SU-DHL-6 (cell line): ENCODE results near the gene ASTN2.

ENCODE experiments used
- H2AFZ ChIP-seq: fragments of 200-600 bp; sonication (generic); 2 replicates; pipeline ENCODE4 v1.6.1; 2014; ENCODE audit warnings: low read depth, mild to moderate bottlenecking, moderate library complexity, mixed read lengths, antibody characterized with exemption, low read length; ENCODE audit not compliant: severe bottlenecking
- H3F3A ChIP-seq: fragments of 200-600 bp; shearing (Covaris generic); 2 replicates; pipeline ENCODE4 v1.6.0; 2016; ENCODE audit warnings: antibody characterized with exemption, mild to moderate bottlenecking; ENCODE audit not compliant: insufficient read depth
- H3K27ac ChIP-seq: fragments of 200-600 bp; sonication (generic); 2 replicates; pipeline ENCODE4 v1.5.1; 2016; ENCODE audit warnings: low read depth, mild to moderate bottlenecking, low read length, moderate library complexity, mixed read lengths
- H3K27me3 ChIP-seq: fragments of 200-600 bp; sonication (generic), shearing (Covaris generic); 2 replicates; pipeline ENCODE4 v1.6.0; 2014; ENCODE audit warnings: mild to moderate bottlenecking, low read length
- H3K36me3 ChIP-seq: fragments of 200-600 bp; sonication (generic); 2 replicates; pipeline ENCODE4 v1.6.1; 2014; ENCODE audit warnings: mild to moderate bottlenecking, low read length, mixed read lengths
- H3K4me2 ChIP-seq: fragments of 300-600, 200-600 bp; shearing (Covaris generic), sonication (generic); 2 replicates; pipeline ENCODE4 v1.6.0; 2014; ENCODE audit warnings: low read length, low read depth, mild to moderate bottlenecking; ENCODE audit not compliant: poor library complexity, severe bottlenecking
- H3K4me3 ChIP-seq: fragments of 200-600 bp; sonication (generic); 2 replicates; pipeline ENCODE4 v1.5.1; 2014; ENCODE audit warnings: antibody characterized with exemption, low read length, mild to moderate bottlenecking, mixed read lengths; ENCODE audit not compliant: insufficient read depth, poor library complexity, severe bottlenecking
- H3K79me2 ChIP-seq: fragments of 200-600 bp; sonication (generic); 2 replicates; pipeline ENCODE4 v1.6.1; 2014; ENCODE audit warnings: mild to moderate bottlenecking, low read length, moderate library complexity; ENCODE audit not compliant: insufficient read depth
- H3K9ac ChIP-seq: fragments of 200-600 bp; sonication (generic); 2 replicates; pipeline ENCODE4 v1.7.0; 2014; ENCODE audit warnings: mild to moderate bottlenecking, low read length
- H3K9me2 ChIP-seq: fragments of 200-600 bp; sonication (generic); replicated peaks from 2 replicates; pipeline ENCODE4 v1.6.1; 2014; ENCODE audit warnings: low read length; ENCODE audit not compliant: insufficient read depth
- H3K9me3 ChIP-seq: fragments of 200-600 bp; sonication (generic); 2 replicates; pipeline ENCODE4 v1.6.1; 2014; ENCODE audit warnings: low read length, mixed read lengths; ENCODE audit not compliant: insufficient read depth
- H4K20me1 ChIP-seq: fragments of 200-600 bp; sonication (generic); 2 replicates; pipeline ENCODE4 v1.6.1; 2014; ENCODE audit warnings: low read depth, mild to moderate bottlenecking, antibody characterized with exemption, low read length, moderate library complexity, mixed read lengths
- CTCF ChIP-seq: fragments of 200-600 bp; sonication (generic); IDR thresholded peaks from one replicate; pipeline ENCODE4 v1.5.1; 2017; ENCODE audit warnings: antibody characterized with exemption, mild to moderate bottlenecking, low read length, moderate library complexity; ENCODE audit not compliant: insufficient read depth, poor library complexity, severe bottlenecking
- EZH2phosphoT487 ChIP-seq: fragments of 200-600 bp; sonication (generic), shearing (Covaris generic); conservative IDR thresholded peaks from 2 replicates; pipeline ENCODE4 v1.6.1; 2018; ENCODE audit warnings: mild to moderate bottlenecking, antibody characterized with exemption, low read length, moderate library complexity, mixed read lengths

ASTN2 gene

GRCh38 chr9:116623715-116624114, 791.1 kb downstream of the ASTN2 start:
- Histone ChIP-seq H3K4me3 (no peak overlapping the region), H3F3A (no peaks in the 10 kb centered on the region), H3K27me3 (no peaks in the 10 kb centered on the region), H3K9me3 (no peaks in the 10 kb centered on the region), H3K9ac (no peak overlapping the region), H2AFZ (no peak overlapping the region), H4K20me1 (no peaks in the 10 kb centered on the region), H3K9me2 (no peaks in the 10 kb centered on the region), H3K79me2 (no peaks in the 10 kb centered on the region), H3K36me3 (no peaks in the 10 kb centered on the region), H3K4me2 (no peak overlapping the region), H3K27ac (no peak overlapping the region)
- no peak for TF ChIP-seq CTCF
- TF ChIP-seq EZH2phosphoT487: no peak

- no peak overlapping the region for H2AFZ ChIP-seq
- no peaks in the 10 kb centered on the region for H3F3A ChIP-seq
- H3K27me3 ChIP-seq: no peaks in the 10 kb centered on the region
- H3K9ac ChIP-seq: no peak overlapping the region
- no peak overlapping the region for H3K27ac ChIP-seq
- H3K36me3 ChIP-seq: no peaks in the 10 kb centered on the region
- no peaks in the 10 kb centered on the region for H3K9me3 ChIP-seq
- H4K20me1 ChIP-seq: no peaks in the 10 kb centered on the region
- H3K4me2 ChIP-seq: no peak overlapping the region
- no peaks in the 10 kb centered on the region for H3K9me2 ChIP-seq
- TF ChIP-seq EZH2phosphoT487 (no peak), CTCF (no peak)
- no peak overlapping the region for H3K4me3 ChIP-seq
- no peaks in the 10 kb centered on the region for H3K79me2 ChIP-seq
These were observed 797.5 kb downstream of the ASTN2 start for GRCh38 chr9:116617389-116617788.

GRCh38 chr9:116616304-116616914, 798.4 kb downstream of the ASTN2 start:
- Histone ChIP-seq H3K9me2 (no peaks in the 10 kb centered on the region), H3K27ac (no peak overlapping the region), H3F3A (no peaks in the 10 kb centered on the region), H3K36me3 (no peaks in the 10 kb centered on the region), H3K4me3 (no peak overlapping the region), H3K9ac (no peak overlapping the region), H2AFZ (no peak overlapping the region), H4K20me1 (no peaks in the 10 kb centered on the region), H3K9me3 (no peaks in the 10 kb centered on the region), H3K79me2 (no peaks in the 10 kb centered on the region), H3K4me2 (no peak overlapping the region), H3K27me3 (no peaks in the 10 kb centered on the region)
- TF ChIP-seq EZH2phosphoT487 (no peak), CTCF (no peak)
